CD14-positive monocyte (primary cell): ENCODE measurements around the gene THRB. TPM values are rescaled to one million over a fixed set of nuclear protein-coding genes. Genes with fewer than 3 reads are reported as not detected.

Source experiments
- DNase-seq, 3 donors: peaks; one replicate each; pipeline ENCODE4 v3.0.0-alpha.2; 2011 to 2022
- H2AFZ ChIP-seq: 2 replicates; pipeline ENCODE4 v1.6.0; 2012; ENCODE audit warnings: mild to moderate bottlenecking, low read depth, low read length, inconsistent platforms; ENCODE audit not compliant: insufficient read depth, poor library complexity, severe bottlenecking
- H3K27ac ChIP-seq, 2 donors: 1 replicate in 1 of 2; 2 replicates in 1 of 2; pipeline ENCODE4 v1.5.1; 2012 to 2013; ENCODE audit warnings: low read length in 2 of 2, control low read depth in 1 of 2, inconsistent platforms in 1 of 2, low read depth in 1 of 2, mild to moderate bottlenecking in 1 of 2
- H3K27me3 ChIP-seq, 2 donors: one replicate each; pipeline versions ENCODE4 v1.6.0 to v1.6.1; 2011 to 2013; ENCODE audit warnings: low read length in 2 of 2; ENCODE audit not compliant: control insufficient read depth in 2 of 2, insufficient read depth in 2 of 2
- H3K36me3 ChIP-seq, 2 donors: replicated peaks in 1 of 2; 1 replicate in 1 of 2; 2 replicates in 1 of 2; pipeline versions ENCODE4 v1.5.1 to v1.6.1; 2012 to 2013; ENCODE audit warnings: low read length in 2 of 2, control low read depth in 1 of 2, inconsistent platforms in 1 of 2, mild to moderate bottlenecking in 1 of 2; ENCODE audit not compliant: insufficient read depth in 2 of 2, control insufficient read depth in 1 of 2
- H3K4me1 ChIP-seq, 2 donors: 1 replicate in 1 of 2; 2 replicates in 1 of 2; pipeline versions ENCODE4 v1.5.1 to v1.6.1; 2012 to 2013; ENCODE audit warnings: low read length in 2 of 2, control low read depth in 1 of 2, inconsistent platforms in 1 of 2, mild to moderate bottlenecking in 1 of 2, moderate library complexity in 1 of 2; ENCODE audit not compliant: insufficient read depth in 2 of 2, control insufficient read depth in 1 of 2
- H3K4me2 ChIP-seq: replicated peaks from 2 replicates; pipeline ENCODE3; 2012; ENCODE audit warnings: low read length, moderate library complexity, mild to moderate bottlenecking; ENCODE audit not compliant: poor library complexity, severe bottlenecking; ENCODE audit errors: extremely low read depth
- H3K4me3 ChIP-seq, 3 experiments: fragments of 200-600 bp in 1 of 3; sonication (generic) in 1 of 3; replicated peaks in 1 of 3; 1 replicate in 2 of 3; 2 replicates in 1 of 3; pipeline ENCODE4 v1.5.1; 2011 to 2013; ENCODE audit warnings: low read length in 3 of 3, mild to moderate bottlenecking in 3 of 3, control low read depth in 2 of 3, low read depth in 2 of 3, inconsistent platforms in 1 of 3, moderate library complexity in 1 of 3
- H3K79me2 ChIP-seq: 2 replicates; pipeline ENCODE4 v1.6.0; 2012; ENCODE audit warnings: mild to moderate bottlenecking, control low read depth, inconsistent platforms, low read length, moderate library complexity; ENCODE audit not compliant: insufficient read depth
- H3K9ac ChIP-seq: 2 replicates; pipeline ENCODE4 v1.6.0; 2017; ENCODE audit warnings: low read length, mild to moderate bottlenecking; ENCODE audit not compliant: insufficient read depth, poor library complexity, severe bottlenecking
- H3K9me3 ChIP-seq, 2 donors: replicated peaks in 1 of 2; 1 replicate in 1 of 2; 2 replicates in 1 of 2; pipeline versions ENCODE4 v1.5.1 to v1.6.1; 2012 to 2013; ENCODE audit warnings: low read length in 2 of 2, control low read depth in 1 of 2; ENCODE audit not compliant: control insufficient read depth in 1 of 2, insufficient read depth in 1 of 2
- H4K20me1 ChIP-seq: 2 replicates; pipeline ENCODE4 v1.6.0; 2012; ENCODE audit warnings: mild to moderate bottlenecking, low read length, control low read depth, moderate library complexity; ENCODE audit not compliant: insufficient read depth
- H3K27ac Mint-ChIP-seq, 7 donors: one replicate each; pipeline ENCODE4 v1.8.0; 2020; ENCODE audit warnings: mild to moderate bottlenecking in 7 of 7, mixed read lengths in 7 of 7, moderate library complexity in 6 of 7, inconsistent platforms in 2 of 7
- H3K27me3 Mint-ChIP-seq, 3 donors: one replicate each; pipeline ENCODE4 v1.8.0; 2021 to 2022; ENCODE audit warnings: low read depth in 3 of 3, mild to moderate bottlenecking in 3 of 3, mixed read lengths in 3 of 3, moderate library complexity in 3 of 3, inconsistent platforms in 1 of 3
- H3K36me3 Mint-ChIP-seq, 2 donors: one replicate each; pipeline ENCODE4 v1.8.0; 2020; ENCODE audit warnings: mixed read lengths in 2 of 2, inconsistent platforms in 1 of 2, mild to moderate bottlenecking in 1 of 2
- H3K4me1 Mint-ChIP-seq: one replicate; pipeline ENCODE4 v1.8.0; 2020; ENCODE audit warnings: mild to moderate bottlenecking, mixed read lengths
- H3K4me3 Mint-ChIP-seq, 2 donors: one replicate each; pipeline ENCODE4 v1.8.0; 2020; ENCODE audit warnings: mild to moderate bottlenecking in 2 of 2, mixed read lengths in 2 of 2, moderate library complexity in 1 of 2
- H3K9me3 Mint-ChIP-seq, 7 donors: one replicate each; pipeline ENCODE4 v1.8.0; 2020 to 2022; ENCODE audit warnings: mixed read lengths in 7 of 7, mild to moderate bottlenecking in 6 of 7, moderate library complexity in 6 of 7, inconsistent platforms in 2 of 7
- CTCF ChIP-seq: fragments of 200-600 bp; IDR thresholded peaks from one replicate; pipeline ENCODE4 v1.8.0; 2022; ENCODE audit warnings: antibody characterized with exemption, mild to moderate bottlenecking
- WGBS: methylation state at CpG from one replicate; pipeline ENCODE4 v1.1.5; 2013; ENCODE audit warnings: missing lambda C conversion rate; ENCODE audit not compliant: insufficient coverage; 5-methylcytosine and 5-hydroxymethylcytosine counted together
- intact Hi-C, 2 donors: fragments of 100-400 bp; cut with micrococcal nuclease; formaldehyde crosslinking; loops; one replicate each; pipeline versions ENCODE4 v1.15.0 to v1.15.1; 2023
- polyA plus RNA-seq, 3 donors: library from polyadenylated mRNA; depleted of rRNA in 1 of 3; unstranded in 2 of 3; stranded (reverse) in 1 of 3; fragments of 300-500 nt in 2 of 3; fragments of >200 nt in 1 of 3; fragmentation: Illumina TruSeq in 2 of 3; gene quantifications; 1 replicate in 2 of 3; 2 replicates in 1 of 3; pipeline ENCODE4 v1.2.3, GENCODE V29; 2012 to 2021

The THRB gene
- polyA plus RNA-seq, 3 donors: 0.05 TPM; not detected in 2

GRCh38 chr3:24270744-24271143 lies 223.9 kb downstream of the THRB start:
- Histone ChIP-seq H3K4me1 (no peaks in the 10 kb centered on the region), H3K27me3 (no peaks in the 10 kb centered on the region), H3K27ac (no peak overlapping the region), H3K36me3 (no peaks in the 10 kb centered on the region), H3K4me3 (no peak overlapping the region), H3K9me3 (no peaks in the 10 kb centered on the region), H3K79me2 (no peaks in the 10 kb centered on the region), H3K4me2 (no peak overlapping the region), H4K20me1 (no peaks in the 10 kb centered on the region), H3K9ac (no peak overlapping the region), H2AFZ (no peak overlapping the region)
- intact Hi-C loops: no loop called here
- WGBS: no CpG with 5 or more reads among the region's 1 CpG
- DNase-seq: no peak
- Mint-ChIP-seq H3K4me1 (no peaks in the 10 kb centered on the region), H3K27me3 (peaks cover 2 to 3% (median 2%) of the 10 kb centered on the region in 3 donors), H3K36me3 (no peaks in the 10 kb centered on the region), H3K4me3 (no peak overlapping the region), H3K9me3 (peaks cover 0 to 2% (median 0%) of the 10 kb centered on the region in 7 donors), H3K27ac (no peak overlapping the region)
- no peak for TF ChIP-seq CTCF

- intact Hi-C loops: no loop called here
- H3K4me3 ChIP-seq: no peak overlapping the region
- H3K4me1 Mint-ChIP-seq: no peaks in the 10 kb centered on the region
- no peak for TF ChIP-seq CTCF
- no peaks in the 10 kb centered on the region for H3K79me2 ChIP-seq
- 83% methylated on average over 2 of the region's 2 CpGs for WGBS
- H3K4me2 ChIP-seq: no peak overlapping the region
- no peak overlapping the region for H3K9ac ChIP-seq
- no peak overlapping the region for H3K4me3 Mint-ChIP-seq
- H3K36me3 ChIP-seq: no peaks in the 10 kb centered on the region
- H2AFZ ChIP-seq: no peak overlapping the region
- H3K27ac Mint-ChIP-seq: no peak overlapping the region
- no peak for DNase-seq
- peaks cover 2 to 3% (median 2%) of the 10 kb centered on the region in 3 donors for H3K27me3 Mint-ChIP-seq
- no peaks in the 10 kb centered on the region for H3K9me3 ChIP-seq
- no peaks in the 10 kb centered on the region for H4K20me1 ChIP-seq
- H3K27ac ChIP-seq: no peak overlapping the region
- no peaks in the 10 kb centered on the region for H3K36me3 Mint-ChIP-seq
- H3K9me3 Mint-ChIP-seq: peaks cover 0 to 2% (median 0%) of the 10 kb centered on the region in 7 donors
- H3K4me1 ChIP-seq: no peaks in the 10 kb centered on the region
- H3K27me3 ChIP-seq: no peaks in the 10 kb centered on the region
These were observed 224.4 kb downstream of the THRB start for GRCh38 chr3:24270204-24270691.
